Kidney (tissue), 14 donors: ENCODE data around the gene FAM181A. TPM values are rescaled to one million over a fixed set of nuclear protein-coding genes. Genes with fewer than 3 reads are reported as not detected.

Experiments used
- DNase-seq, 5 donors: peaks; one replicate each; pipeline ENCODE4 v3.0.0-alpha.2; 2013 to 2020
- FAIRE-seq: peaks from 2 replicates; lab custom pipeline; 2012; peaks lifted over from hg19 to GRCh38; lab: Jason Lieb, UNC
- H3K27ac ChIP-seq, 2 donors: one replicate each; pipeline ENCODE4 v1.7.0; 2013; ENCODE audit warnings: low read depth in 2 of 2, low read length in 2 of 2, inconsistent platforms in 1 of 2
- H3K27me3 ChIP-seq: one replicate; pipeline ENCODE4 v1.7.1; 2013; ENCODE audit warnings: low read length, inconsistent platforms; ENCODE audit not compliant: control insufficient read depth, insufficient read depth
- H3K36me3 ChIP-seq, 3 donors: one replicate each; pipeline versions ENCODE4 v1.7.0 to v1.7.1; 2013; ENCODE audit warnings: low read length in 3 of 3, control low read depth in 1 of 3, inconsistent platforms in 1 of 3; ENCODE audit not compliant: insufficient read depth in 3 of 3, control insufficient read depth in 2 of 3
- H3K4me1 ChIP-seq, 3 donors: one replicate each; pipeline versions ENCODE4 v1.7.0 to v1.7.1; 2013; ENCODE audit warnings: low read length in 3 of 3, inconsistent platforms in 1 of 3, low read depth in 1 of 3; ENCODE audit not compliant: control insufficient read depth in 2 of 3, insufficient read depth in 2 of 3
- H3K4me3 ChIP-seq, 3 donors: one replicate each; pipeline versions ENCODE4 v1.7.0 to v1.8.1; 2013; ENCODE audit warnings: low read length in 3 of 3, control low read depth in 1 of 3, inconsistent platforms in 1 of 3
- H3K9ac ChIP-seq, 3 donors: one replicate each; pipeline versions ENCODE4 v1.7.0 to v1.7.1; 2013; ENCODE audit warnings: low read length in 3 of 3, control low read depth in 1 of 3, inconsistent platforms in 1 of 3
- H3K9me3 ChIP-seq, 3 donors: one replicate each; pipeline versions ENCODE4 v1.7.0 to v1.7.1; 2013; ENCODE audit warnings: low read length in 3 of 3, control low read depth in 1 of 3, inconsistent platforms in 1 of 3; ENCODE audit not compliant: control insufficient read depth in 2 of 3, insufficient read depth in 1 of 3
- intact Hi-C: fragments of 100-400 bp; cut with DNase I; formaldehyde crosslinking; loops from one replicate; pipeline ENCODE4 v1.11.1; 2022
- polyA plus RNA-seq: library from polyadenylated mRNA; stranded (reverse); fragments of 350-450 nt; fragmentation: Illumina TruSeq; extraction: RNeasy Lipid Tissue Mini Kit (QIAGEN cat#74804); gene quantifications from one replicate; pipeline ENCODE4 v1.2.3, GENCODE V29; 2014; ENCODE audit warnings: low read depth, low replicate concordance; ENCODE audit not compliant: insufficient read depth
- total RNA-seq: library from RNA; stranded (reverse); fragmentation: NEBNext Ultra II Directional; extraction: Animal tissue kit (Norgen Biotek cat#: 25700); gene quantifications from one replicate; pipeline ENCODE4 v1.2.1, GENCODE V29; 2021
- TF ChIP-seq, protein P1 (sequence below): IDR thresholded peaks from 3 replicates; pipeline ENCODE4 v1.5.1; 2012; ENCODE audit warnings: mild to moderate bottlenecking, moderate library complexity, borderline replicate concordance; ENCODE audit not compliant: insufficient read depth; ENCODE audit errors: extremely low read depth
- donor health status: control.
- donor health status: control.
- donor health status: control.
- donor health status: control.
- donor health status: control.
- donor health status: DM: yes; HTN: yes; CAD: no.
- donor health status: Normal renal cell carcinoma (clear cell type).

The FAM181A gene
- total and polyA plus RNA-seq, 2 donors from 2014 or later, result not detected

- Histone ChIP-seq H3K9me3 (no peaks in the 10 kb centered on the region), H3K27me3 (no peaks in the 10 kb centered on the region), H3K4me1 (peaks cover 0 to 3% (median 0%) of the 10 kb centered on the region in 3 donors), H3K9ac (no peak overlapping the region), H3K27ac (no peak overlapping the region), H3K4me3 (no peak overlapping the region), H3K36me3 (no peaks in the 10 kb centered on the region)
- FAIRE-seq, result no peak
- no peak for DNase-seq
- intact Hi-C loops, result no loop called here
- TF ChIP-seq, protein P1, sequence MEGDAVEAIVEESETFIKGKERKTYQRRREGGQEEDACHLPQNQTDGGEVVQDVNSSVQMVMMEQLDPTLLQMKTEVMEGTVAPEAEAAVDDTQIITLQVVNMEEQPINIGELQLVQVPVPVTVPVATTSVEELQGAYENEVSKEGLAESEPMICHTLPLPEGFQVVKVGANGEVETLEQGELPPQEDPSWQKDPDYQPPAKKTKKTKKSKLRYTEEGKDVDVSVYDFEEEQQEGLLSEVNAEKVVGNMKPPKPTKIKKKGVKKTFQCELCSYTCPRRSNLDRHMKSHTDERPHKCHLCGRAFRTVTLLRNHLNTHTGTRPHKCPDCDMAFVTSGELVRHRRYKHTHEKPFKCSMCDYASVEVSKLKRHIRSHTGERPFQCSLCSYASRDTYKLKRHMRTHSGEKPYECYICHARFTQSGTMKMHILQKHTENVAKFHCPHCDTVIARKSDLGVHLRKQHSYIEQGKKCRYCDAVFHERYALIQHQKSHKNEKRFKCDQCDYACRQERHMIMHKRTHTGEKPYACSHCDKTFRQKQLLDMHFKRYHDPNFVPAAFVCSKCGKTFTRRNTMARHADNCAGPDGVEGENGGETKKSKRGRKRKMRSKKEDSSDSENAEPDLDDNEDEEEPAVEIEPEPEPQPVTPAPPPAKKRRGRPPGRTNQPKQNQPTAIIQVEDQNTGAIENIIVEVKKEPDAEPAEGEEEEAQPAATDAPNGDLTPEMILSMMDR, result no peak
Measured at GRCh38 chr14:93953739-93954515, 26.8 kb downstream of the FAM181A start.

DNA sequence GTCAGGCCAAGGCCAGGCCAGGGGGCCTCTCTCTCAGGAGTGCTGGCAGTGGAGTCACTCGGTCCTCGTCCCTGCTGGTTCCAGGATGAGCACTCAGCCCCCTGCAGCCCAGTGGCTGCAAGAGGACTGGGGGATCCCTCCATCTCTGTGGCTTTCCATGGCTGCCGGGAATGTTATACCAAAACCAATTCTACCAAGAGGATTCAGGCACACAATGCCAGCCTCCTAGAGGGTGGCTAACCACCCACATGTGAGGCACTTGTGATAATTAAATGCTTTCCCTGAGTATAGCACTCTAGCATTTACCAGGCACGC is 27.3 kb downstream of the FAM181A start:
- DNase-seq (no peak), FAIRE-seq (no peak)
- H3K4me1 ChIP-seq, result peaks cover 0 to 3% (median 0%) of the 10 kb centered on the region in 3 donors
- TF ChIP-seq, protein P1, result no peak
- no peak overlapping the region for H3K4me3 ChIP-seq
- no peak overlapping the region for H3K9ac ChIP-seq
- no peak overlapping the region for H3K27ac ChIP-seq
- intact Hi-C loops, result no loop called here
- no peaks in the 10 kb centered on the region for H3K27me3 ChIP-seq
- no peaks in the 10 kb centered on the region for H3K36me3 ChIP-seq
- H3K9me3 ChIP-seq, result no peaks in the 10 kb centered on the region

DNA sequence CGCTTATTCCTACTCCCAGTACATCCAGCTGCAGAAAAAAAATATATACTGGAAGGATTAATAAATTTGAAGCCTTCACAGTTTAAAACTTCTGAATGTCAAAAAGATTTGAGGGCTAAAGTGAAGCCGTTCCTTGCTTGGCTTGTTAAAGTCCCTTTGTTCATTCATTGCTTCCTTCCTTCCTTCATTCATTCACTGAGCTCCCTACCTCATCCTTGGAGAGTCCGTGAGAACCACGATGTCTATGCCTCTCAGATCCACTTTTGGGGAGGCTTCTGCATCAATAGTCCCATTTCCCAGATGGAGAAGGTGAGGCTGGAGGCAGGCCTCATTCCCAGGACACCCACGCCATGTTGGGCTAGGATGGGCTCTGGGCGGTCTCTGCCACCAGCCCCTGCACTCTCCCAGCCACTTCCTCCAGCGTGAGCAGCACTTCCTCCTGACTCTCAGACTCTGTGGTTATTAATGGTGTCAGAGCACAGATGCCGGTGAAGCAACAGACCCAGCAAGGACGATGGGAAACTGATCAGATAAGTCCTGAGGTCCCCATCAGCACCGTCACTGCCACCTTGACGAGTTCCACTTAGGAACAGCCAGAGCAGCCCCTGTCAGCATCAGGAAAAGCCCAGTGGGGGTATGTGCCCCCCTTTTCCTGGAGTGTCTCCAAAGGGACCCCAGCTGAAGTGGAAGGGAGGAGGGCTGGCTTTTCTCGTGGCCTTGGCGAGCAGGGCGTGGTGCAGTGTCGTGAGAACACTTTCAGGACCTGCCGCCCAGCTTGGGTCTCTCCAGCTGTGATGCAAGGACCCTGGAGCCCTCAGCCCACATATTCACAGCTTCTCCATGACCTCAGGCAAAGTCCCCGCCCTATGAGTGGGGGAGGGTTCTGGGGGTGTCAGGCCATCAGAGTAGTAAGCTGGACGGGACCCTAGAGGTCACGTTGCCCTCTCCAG is 28.0 kb downstream of the FAM181A start:
- H3K27ac ChIP-seq, result no peak overlapping the region
- no peaks in the 10 kb centered on the region for H3K27me3 ChIP-seq
- no peaks in the 10 kb centered on the region for H3K36me3 ChIP-seq
- intact Hi-C loops, result no loop called here
- no peak for DNase-seq
- TF ChIP-seq, protein P1, result no peak
- no peak for FAIRE-seq
- H3K9ac ChIP-seq, result no peak overlapping the region
- H3K4me1 ChIP-seq, result peaks cover 0 to 3% (median 0%) of the 10 kb centered on the region in 3 donors
- no peaks in the 10 kb centered on the region for H3K9me3 ChIP-seq
- no peak overlapping the region for H3K4me3 ChIP-seq
